MCF 10A (cell line): Measurements from ENCODE around the gene ZNF397. TPM values are rescaled to one million over a fixed set of nuclear protein-coding genes. Genes with fewer than 3 reads are reported as not detected.

ENCODE experiments used
- BruUV-seq: library from RNA; stranded (reverse); fragments of 400-500 nt; replicated peaks from 2 replicates; lab custom pipeline; 2021; lab: Mats Ljungman, UMichigan
- CTCF ChIA-PET: fragments of 300-600 bp; sonication (Branson Sonifier 250); formaldehyde crosslinking; extraction: SDS; loops from one replicate; lab custom pipeline; 2021; ENCODE audit warnings: antibody characterized with exemption, inconsistent platforms; lab: Yijun Ruan, JAX
- POLR2A ChIA-PET: fragments of 300-600, 350-650 bp; sonication (Branson Sonifier 250); formaldehyde crosslinking; extraction: SDS; loops from one replicate; lab custom pipeline; 2020; ENCODE audit warnings: antibody characterized with exemption, inconsistent platforms; lab: Yijun Ruan, JAX
- DNase-seq: peaks from one replicate; pipeline ENCODE4 v3.0.0-alpha.2; 2018; ENCODE audit not compliant: unreplicated experiment
- H3K27ac Mint-ChIP-seq: one replicate; pipeline ENCODE4 v1.8.0; 2022; ENCODE audit warnings: mild to moderate bottlenecking, low read depth, mixed read lengths; ENCODE audit not compliant: unreplicated experiment
- H3K27me3 Mint-ChIP-seq: one replicate; pipeline ENCODE4 v1.8.0; 2022; ENCODE audit warnings: mixed read lengths; ENCODE audit not compliant: insufficient read depth, unreplicated experiment
- H3K36me3 Mint-ChIP-seq: one replicate; pipeline ENCODE4 v1.8.0; 2022; ENCODE audit warnings: mild to moderate bottlenecking, moderate library complexity, mixed read lengths; ENCODE audit not compliant: insufficient read depth, unreplicated experiment
- H3K4me1 Mint-ChIP-seq: one replicate; pipeline ENCODE4 v1.8.0; 2022; ENCODE audit warnings: mixed read lengths; ENCODE audit not compliant: insufficient read depth, unreplicated experiment
- H3K4me3 Mint-ChIP-seq: one replicate; pipeline ENCODE4 v1.8.0; 2022; ENCODE audit warnings: mild to moderate bottlenecking, moderate library complexity, mixed read lengths; ENCODE audit not compliant: unreplicated experiment
- H3K9me3 Mint-ChIP-seq: one replicate; pipeline ENCODE4 v1.8.0; 2022; ENCODE audit warnings: mixed read lengths; ENCODE audit not compliant: unreplicated experiment
- CTCF ChIP-seq: fragments of 200-600 bp; IDR thresholded peaks from one replicate; pipeline ENCODE4 v1.8.0; 2022; ENCODE audit warnings: antibody characterized with exemption, mild to moderate bottlenecking; ENCODE audit not compliant: unreplicated experiment
- intact Hi-C: fragments of 100-400 bp; cut with micrococcal nuclease; formaldehyde crosslinking; loops from 2 replicates; pipeline ENCODE4 v1.14.1; 2022
- total RNA-seq: library from RNA; stranded (reverse); gene quantifications from 2 replicates; pipeline ENCODE4 v1.2.3, GENCODE V29; 2022

Gene ZNF397
- total RNA-seq, 1 experiment from 2014 or later = 22.5 TPM

GRCh38 chr18:35227254-35227653 is 13.6 kb upstream of the ZNF397 start:
- TF ChIP-seq CTCF = no peak
- Mint-ChIP-seq H3K36me3 (no peaks in the 10 kb centered on the region), H3K27ac (no peak overlapping the region), H3K27me3 (no peaks in the 10 kb centered on the region), H3K4me3 (no peak overlapping the region), H3K4me1 (peaks cover 4% of the 10 kb centered on the region), H3K9me3 (no peaks in the 10 kb centered on the region)
- no peak for DNase-seq
- ChIA-PET POLR2A (no interaction called here), CTCF (no interaction called here)
- BruUV-seq = no TSS peak
- intact Hi-C loops = no loop called here

GRCh38 chr18:35231052-35231451 is 9.8 kb upstream of the ZNF397 start:
- Mint-ChIP-seq H3K4me1 (peaks cover 4% of the 10 kb centered on the region), H3K4me3 (peak overlapping the region; percentile 52), H3K9me3 (no peaks in the 10 kb centered on the region), H3K27ac (no peak overlapping the region), H3K27me3 (no peaks in the 10 kb centered on the region), H3K36me3 (no peaks in the 10 kb centered on the region)
- POLR2A ChIA-PET = interaction anchor here (1.2 to 3.0 kb wide), 2 partner anchors 9 to 113 kb away, joined by 4 to 21 read pairs; partner anchors contain the start of genes ZNF24 and ZNF397
- peak; percentile 82 for DNase-seq
- intact Hi-C loops = loop anchor here (1.0 kb wide), 2 partner anchors 124 to 225 kb away; no protein-coding TSS in a partner anchor
- CTCF ChIA-PET = interaction anchor here (0.6 to 6.6 kb wide), 38 partner anchors 9 to 569 kb away, joined by 3 to 61 read pairs (median 3); partner anchors contain the start of genes ZNF24 and ZNF397
- TF ChIP-seq CTCF = peak; percentile 83
- BruUV-seq = no TSS peak

- ChIA-PET CTCF (interaction anchor here (1.3 kb wide), 1 partner anchor 119 kb away, joined by 6 read pairs; no protein-coding TSS in a partner anchor), POLR2A (interaction anchor here (0.5 to 0.7 kb wide), 2 partner anchors 53 to 74 kb away, joined by 3 to 5 read pairs; no protein-coding TSS in a partner anchor)
- Mint-ChIP-seq H3K27ac (no peak overlapping the region), H3K36me3 (peaks cover 7% of the 10 kb centered on the region), H3K4me3 (no peak overlapping the region), H3K9me3 (no peaks in the 10 kb centered on the region), H3K27me3 (no peaks in the 10 kb centered on the region), H3K4me1 (no peaks in the 10 kb centered on the region)
- TF ChIP-seq CTCF = no peak
- DNase-seq = no peak
- BruUV-seq = no TSS peak
- intact Hi-C loops = no loop called here
These were observed 4.1 kb upstream of the ZNF397 start for GRCh38 chr18:35236571-35237363.

GRCh38 chr18:35239314-35239713 is 1.5 kb upstream of the ZNF397 start:
- ChIA-PET POLR2A (interaction anchor here (0.9 to 7.2 kb wide), 10 partner anchors 8 to 138 kb away, joined by 3 to 58 read pairs (median 8); partner anchors contain the start of genes ZNF24, ZNF396 and ZSCAN30), CTCF (interaction anchor here (0.5 to 2.2 kb wide), 8 partner anchors 8 to 745 kb away, joined by 3 to 11 read pairs (median 3); partner anchors contain the start of gene ZNF24)
- no peak for DNase-seq
- no peak overlapping the region for H3K27ac Mint-ChIP-seq
- TF ChIP-seq CTCF = no peak
- H3K4me1 Mint-ChIP-seq = no peaks in the 10 kb centered on the region
- no TSS peak for BruUV-seq
- intact Hi-C loops = no loop called here
- H3K27me3 Mint-ChIP-seq = no peaks in the 10 kb centered on the region
- peaks cover 9% of the 10 kb centered on the region for H3K9me3 Mint-ChIP-seq
- peaks cover 30% of the 10 kb centered on the region for H3K36me3 Mint-ChIP-seq
- no peak overlapping the region for H3K4me3 Mint-ChIP-seq
